HuH-7.5 (cell line): ENCODE data around the gene KIF16B.
"Not testable (repeated sequence)": the region's sequence is repeated elsewhere in the genome, so short reads cannot be mapped to it uniquely, and the experiment has no call there.

Experiments used
- DNase-seq: peaks from one replicate; pipeline ENCODE4 v3.0.0; 2011; ENCODE audit warnings: low spot score

The KIF16B gene

DNA sequence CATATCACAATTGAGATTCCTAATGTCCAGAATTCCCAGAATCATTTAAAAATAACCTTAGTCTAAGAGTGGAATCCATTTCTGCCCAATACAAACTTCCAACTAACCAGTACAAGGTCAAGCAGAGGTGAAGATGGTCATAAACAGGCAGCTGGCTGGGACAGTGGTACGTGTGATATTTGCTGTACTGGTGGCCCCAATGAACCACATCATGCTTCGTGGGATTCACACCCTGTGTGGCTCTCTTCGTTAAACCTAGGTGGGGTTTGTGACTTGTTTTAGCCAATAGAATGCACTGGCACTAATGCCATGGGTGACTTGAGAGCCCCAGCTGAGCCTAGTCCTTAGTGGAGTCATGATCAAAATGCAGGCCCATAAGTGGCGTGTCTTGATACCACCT, 286.6 kb downstream of the KIF16B start:
- no peak for DNase-seq

- DNase-seq = no peak
Observed at GRCh38 chr20:16284385-16285100, 288.7 kb downstream of the KIF16B start.

- DNase-seq = no peak
Observed at GRCh38 chr20:16283978-16284377, 289.3 kb downstream of the KIF16B start.

DNA sequence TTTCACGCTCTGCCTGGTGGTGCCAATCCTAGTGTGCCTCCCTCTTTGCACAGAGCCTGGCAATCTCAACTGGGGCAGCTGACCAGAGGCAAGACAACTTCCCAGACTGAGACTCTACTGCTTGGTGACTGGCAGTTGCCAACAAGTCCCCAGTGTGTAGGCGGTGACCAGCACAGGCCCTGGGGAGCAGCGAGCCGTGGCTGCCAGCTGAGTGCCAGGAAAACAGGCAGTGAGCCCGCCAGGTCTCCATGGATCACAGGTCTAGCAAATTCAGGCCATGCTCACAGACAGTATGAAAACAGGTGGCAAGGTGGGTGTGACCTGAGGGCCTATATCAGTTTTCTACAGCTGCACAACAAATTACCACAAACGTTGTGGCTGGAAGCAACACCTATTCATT, 289.9 kb downstream of the KIF16B start:
- no peak for DNase-seq

- DNase-seq = no peak
Observed at GRCh38 chr20:16280219-16280618, 293.0 kb downstream of the KIF16B start.

DNA sequence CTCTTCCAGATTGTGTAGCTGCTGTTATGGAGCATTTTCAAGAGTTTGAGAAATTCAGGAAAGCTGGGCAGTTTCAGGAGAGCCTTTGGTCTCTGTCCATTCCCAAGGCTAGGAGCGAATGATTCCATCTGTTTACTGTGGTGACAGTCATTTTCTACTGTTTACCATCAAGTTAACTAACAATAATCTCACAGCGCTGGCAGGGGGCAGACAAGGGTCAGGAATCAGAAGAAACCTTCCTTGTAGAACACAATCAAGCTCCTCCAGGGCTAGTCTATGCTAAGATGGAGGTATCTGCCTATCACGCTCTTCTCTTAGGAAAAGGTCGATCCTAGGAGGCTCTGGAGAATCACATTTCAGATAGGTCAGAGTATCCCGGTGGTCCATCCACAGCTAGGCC, 293.9 kb downstream of the KIF16B start:
- DNase-seq = peak; percentile 47

GRCh38 chr20:16273812-16274555, 299.3 kb downstream of the KIF16B start:
- no peak for DNase-seq

DNA sequence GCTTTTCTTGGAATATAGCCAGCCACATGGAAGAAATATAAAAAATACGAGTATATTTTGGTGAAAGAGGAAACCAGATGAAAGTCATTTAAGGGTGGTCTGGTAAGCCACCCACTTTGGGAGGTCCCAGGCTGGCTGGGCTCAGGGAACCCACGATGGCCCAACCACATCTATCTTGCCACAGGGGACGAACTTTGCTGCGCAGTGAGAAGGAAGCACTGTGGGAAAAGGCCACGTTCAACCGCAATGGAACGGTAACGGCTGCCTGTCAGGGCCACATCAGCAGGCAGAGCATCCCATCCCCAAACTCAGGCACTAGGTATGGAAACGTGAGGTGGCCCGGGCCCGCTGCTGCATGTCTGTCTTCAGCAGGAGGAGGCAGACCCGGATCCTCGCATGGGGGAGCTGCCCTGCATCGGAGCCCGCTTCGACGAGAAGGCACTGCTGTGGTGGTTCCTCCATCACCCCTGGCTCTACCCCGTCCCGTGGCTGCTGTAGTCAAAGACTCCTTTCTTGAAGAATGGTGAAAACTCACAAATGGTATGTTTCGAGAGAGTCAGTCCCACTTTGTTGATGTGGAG, 300.4 kb downstream of the KIF16B start:
- no peak for DNase-seq

DNA sequence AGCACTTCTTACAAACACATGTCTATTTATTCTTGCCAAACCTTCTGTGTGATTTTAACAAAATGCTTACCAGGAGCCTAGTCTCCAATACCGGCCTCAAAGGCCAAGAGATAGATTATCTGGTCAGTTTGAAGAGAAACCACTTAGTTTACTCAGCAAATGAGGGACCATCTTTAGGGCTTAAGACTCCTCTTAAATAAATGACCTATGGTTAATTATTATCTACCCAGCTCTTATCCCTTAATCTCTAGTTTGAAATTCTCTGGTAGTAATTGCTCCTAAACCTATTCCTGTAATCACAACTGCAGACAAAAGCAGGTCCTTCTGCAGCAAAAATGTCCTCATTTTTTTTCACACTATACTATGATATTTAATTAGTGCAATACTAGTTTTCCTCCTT, 301.8 kb downstream of the KIF16B start:
- peak; percentile 57 for DNase-seq

DNA sequence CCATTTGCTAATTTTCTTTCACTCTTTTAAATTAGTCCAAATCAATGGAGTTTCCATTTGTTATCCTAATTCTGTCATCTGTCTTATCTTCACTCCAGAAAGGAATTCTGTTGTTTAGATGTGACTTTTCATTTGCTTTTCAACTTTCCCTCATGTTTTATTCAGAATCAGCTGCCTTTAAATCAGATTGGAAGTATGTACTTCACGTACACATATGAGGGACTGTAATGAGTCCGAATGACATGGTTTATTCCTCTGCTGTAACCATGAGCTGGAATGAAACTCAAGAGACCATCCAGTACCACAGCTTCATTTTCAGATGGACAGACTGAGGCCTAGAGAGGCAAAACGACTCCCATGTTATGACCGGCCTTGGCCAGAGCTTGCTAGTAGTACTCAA, 302.3 kb downstream of the KIF16B start:
- no peak for DNase-seq

DNA sequence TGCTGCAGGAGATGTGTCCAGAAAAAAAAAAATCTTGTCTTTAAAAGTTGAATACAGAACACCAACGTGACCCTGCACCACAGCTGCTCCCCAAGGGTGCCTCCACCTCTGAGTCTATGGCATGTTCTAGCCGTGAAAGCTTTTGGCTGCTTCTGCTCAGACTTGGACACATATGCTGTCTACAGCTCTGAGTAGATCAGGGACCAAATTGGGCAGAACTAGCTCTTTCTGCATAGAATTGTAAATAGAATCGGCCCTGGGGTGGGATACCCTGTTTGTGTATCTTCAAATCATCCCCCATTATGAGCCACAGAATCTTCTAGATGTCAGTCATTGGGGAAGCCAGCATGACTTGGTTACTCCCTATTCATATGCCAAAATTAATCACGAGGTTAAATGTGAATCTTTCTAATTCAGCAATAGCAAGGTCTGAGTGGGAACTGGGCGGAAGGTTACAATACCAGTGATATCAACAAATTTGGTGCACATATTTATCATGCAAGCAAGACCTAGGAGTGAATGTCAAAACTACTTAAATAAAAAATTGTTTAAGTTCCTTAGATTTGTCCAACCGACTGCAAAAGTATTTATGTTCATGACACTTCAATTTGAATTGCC, 302.8 kb downstream of the KIF16B start:
- no peak for DNase-seq

- DNase-seq = no peak
Observed at GRCh38 chr20:16267526-16267925, 305.7 kb downstream of the KIF16B start.

- DNase-seq = no peak
Observed at GRCh38 chr20:16265334-16265733, 307.9 kb downstream of the KIF16B start.

- DNase-seq = no peak
Observed at GRCh38 chr20:16263582-16263981, 309.7 kb downstream of the KIF16B start.

- no peak for DNase-seq
Observed at GRCh38 chr20:16262594-16262993, 310.7 kb downstream of the KIF16B start.

GRCh38 chr20:16261733-16262273, 311.4 kb downstream of the KIF16B start:
- DNase-seq = no peak

DNA sequence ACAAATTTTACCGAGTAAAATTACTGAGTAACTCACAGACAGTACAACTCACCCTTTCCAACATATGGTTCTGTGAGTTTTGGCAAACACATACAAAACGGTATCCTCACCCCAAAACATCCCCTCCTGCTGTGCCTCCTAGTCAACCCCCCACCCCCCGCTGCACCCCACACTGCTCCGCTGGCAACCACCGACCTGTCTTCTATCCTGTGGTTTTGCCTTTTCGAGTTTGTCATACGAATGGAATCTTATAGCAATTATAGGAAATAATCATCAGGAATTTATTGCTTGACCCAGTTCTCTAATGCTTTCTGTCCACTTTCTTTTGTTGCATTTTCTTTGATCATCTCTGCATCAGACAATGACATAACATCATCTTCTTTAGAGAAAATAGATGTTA, 312.3 kb downstream of the KIF16B start:
- DNase-seq = no peak

GRCh38 chr20:16260133-16260532, 313.1 kb downstream of the KIF16B start:
- not testable (repeated sequence) for DNase-seq

DNA sequence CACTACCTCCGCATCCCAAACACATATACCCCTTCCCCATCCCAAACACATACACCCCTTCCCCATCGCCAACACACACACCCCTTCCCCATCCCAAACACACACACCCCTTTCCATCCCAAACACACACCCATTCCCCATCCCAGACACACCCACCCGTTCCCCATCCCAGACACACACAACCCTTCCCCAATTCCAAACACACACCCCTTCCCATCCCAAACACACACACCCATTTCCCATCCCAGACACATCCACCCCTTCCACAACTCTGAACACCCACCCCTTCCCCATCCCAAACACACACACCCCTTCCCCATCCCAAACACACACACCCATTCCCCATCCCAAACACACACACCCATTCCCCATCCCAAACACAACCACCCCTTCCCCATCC, 314.5 kb downstream of the KIF16B start:
- DNase-seq = no peak

- no peak for DNase-seq
Observed at GRCh38 chr20:16257813-16258430, 315.3 kb downstream of the KIF16B start.

GRCh38 chr20:16257021-16257420, 316.2 kb downstream of the KIF16B start:
- no peak for DNase-seq

GRCh38 chr20:16246870-16247269, 326.4 kb downstream of the KIF16B start:
- no peak for DNase-seq
